Measurements from ENCODE around the gene ZNF550.

Gene ZNF550

GRCh38 chr19:57559404-57560025, at the start of gene ZNF550:
Gene ZNF550 (minus strand): TSS chr19:57559863. CDS start chr19:57559682, 181 bp downstream.
- DNase-seq: peak; percentile 91

- DNase-seq: no peak
Observed at GRCh38 chr19:57606931-57607330, 47.3 kb upstream of the ZNF550 start.

GRCh38 chr19:57599761-57600383, 40.2 kb upstream of the ZNF550 start, which contains the start of gene ZNF530:
Gene ZNF530 (plus strand): TSS chr19:57599885. CDS start chr19:57604346, 4,461 bp downstream.
- DNase-seq: peak; percentile 90

GRCh38 chr19:57599377-57599760, 39.7 kb upstream of the ZNF550 start:
- no peak for DNase-seq

- DNase-seq: no peak
Observed at GRCh38 chr19:57587529-57587928, 27.9 kb upstream of the ZNF550 start.

- DNase-seq: peak; percentile 94
Observed at GRCh38 chr19:57583521-57584416, 24.1 kb upstream of the ZNF550 start, which contains the start of gene ZIK1. Gene ZIK1 (plus strand): TSS chr19:57584145. CDS start chr19:57584357, 212 bp downstream.

- no peak for DNase-seq
Observed at GRCh38 chr19:57583104-57583520, 23.4 kb upstream of the ZNF550 start.

GRCh38 chr19:57578487-57579205, 19.0 kb upstream of the ZNF550 start, which contains the start of gene ZNF416:
Gene ZNF416 (minus strand): TSS chr19:57578911. CDS start chr19:57578704, 207 bp downstream.
- DNase-seq: peak; percentile 99

- no peak for DNase-seq
Observed at GRCh38 chr19:57576661-57577060, 17.0 kb upstream of the ZNF550 start.

GRCh38 chr19:57572415-57572947, 12.8 kb upstream of the ZNF550 start:
- DNase-seq: no peak

- DNase-seq: no peak
Observed at GRCh38 chr19:57570707-57571106, 11.0 kb upstream of the ZNF550 start.

- DNase-seq: no peak
Observed at GRCh38 chr19:57566396-57567265, 7.0 kb upstream of the ZNF550 start.

GRCh38 chr19:57563547-57563946, 3.9 kb upstream of the ZNF550 start:
- no peak for DNase-seq

GRCh38 chr19:57560049-57560491, 407 bp upstream of the ZNF550 start:
- DNase-seq: no peak

GRCh38 chr19:57559008-57559403, 657 bp downstream of the ZNF550 start:
- peak; percentile 3 for DNase-seq

GRCh38 chr19:57558525-57558924, 1.1 kb downstream of the ZNF550 start:
- DNase-seq: no peak

GRCh38 chr19:57557659-57558058, 2.0 kb downstream of the ZNF550 start:
- no peak for DNase-seq

- no peak for DNase-seq
Observed at GRCh38 chr19:57552432-57552831, 7.2 kb downstream of the ZNF550 start.

- DNase-seq: no peak
Observed at GRCh38 chr19:57546513-57546912, 13.2 kb downstream of the ZNF550 start.

GRCh38 chr19:57537953-57538547, 21.6 kb downstream of the ZNF550 start:
- DNase-seq: no peak
